Measurements from ENCODE around the gene ZNF771.
"Not testable (repeated sequence)": the region's sequence is repeated elsewhere in the genome, so short reads cannot be mapped to it uniquely, and the experiment has no call there.

The ZNF771 gene

GRCh38 chr16:30376461-30376902 is 30.9 kb upstream of the ZNF771 start:
- DNase-seq (ENCODE audit: low spot score) = no peak

DNA sequence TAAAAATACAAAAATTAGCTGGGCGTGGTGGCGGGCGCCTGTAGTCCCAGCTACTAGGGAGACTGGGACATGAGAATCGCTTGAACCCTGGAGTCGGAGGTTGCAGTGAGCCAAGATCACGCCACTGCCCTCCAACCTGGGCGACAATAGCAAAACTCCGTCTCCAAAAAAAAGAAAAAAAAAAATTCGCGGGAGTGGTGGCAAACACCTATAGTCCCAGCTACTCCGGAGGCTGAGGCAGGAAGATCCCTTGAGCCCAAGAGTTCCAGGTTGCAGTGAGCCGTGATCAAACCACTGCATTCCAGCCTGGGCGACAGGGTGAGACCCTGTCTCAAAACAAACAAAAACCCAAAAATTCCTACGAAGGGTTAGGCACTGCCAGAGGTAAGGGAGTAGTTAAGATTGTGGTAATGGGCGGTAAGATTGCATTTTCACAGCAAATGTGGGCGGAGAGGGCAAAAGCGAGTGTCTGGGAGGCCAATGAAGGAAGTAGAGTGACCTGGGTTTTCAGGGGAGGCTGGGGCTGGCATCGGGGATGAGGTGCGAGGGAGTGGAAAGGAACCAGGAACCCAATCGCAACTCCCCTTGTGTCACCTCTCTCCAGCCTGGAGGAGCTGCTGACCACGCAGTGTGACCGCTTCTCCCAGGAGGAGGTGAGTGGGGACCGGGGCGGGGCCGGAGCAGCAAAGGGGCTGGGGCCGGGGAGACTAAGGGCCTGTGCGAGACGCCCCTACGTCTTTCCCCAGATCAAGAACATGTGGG is 30.2 kb upstream of the ZNF771 start:
- DNase-seq (ENCODE audit: low spot score) = no peak

- peak; percentile 71 for DNase-seq (ENCODE audit: low spot score)
These were observed 29.6 kb upstream of the ZNF771 start for GRCh38 chr16:30377812-30378235.

DNA sequence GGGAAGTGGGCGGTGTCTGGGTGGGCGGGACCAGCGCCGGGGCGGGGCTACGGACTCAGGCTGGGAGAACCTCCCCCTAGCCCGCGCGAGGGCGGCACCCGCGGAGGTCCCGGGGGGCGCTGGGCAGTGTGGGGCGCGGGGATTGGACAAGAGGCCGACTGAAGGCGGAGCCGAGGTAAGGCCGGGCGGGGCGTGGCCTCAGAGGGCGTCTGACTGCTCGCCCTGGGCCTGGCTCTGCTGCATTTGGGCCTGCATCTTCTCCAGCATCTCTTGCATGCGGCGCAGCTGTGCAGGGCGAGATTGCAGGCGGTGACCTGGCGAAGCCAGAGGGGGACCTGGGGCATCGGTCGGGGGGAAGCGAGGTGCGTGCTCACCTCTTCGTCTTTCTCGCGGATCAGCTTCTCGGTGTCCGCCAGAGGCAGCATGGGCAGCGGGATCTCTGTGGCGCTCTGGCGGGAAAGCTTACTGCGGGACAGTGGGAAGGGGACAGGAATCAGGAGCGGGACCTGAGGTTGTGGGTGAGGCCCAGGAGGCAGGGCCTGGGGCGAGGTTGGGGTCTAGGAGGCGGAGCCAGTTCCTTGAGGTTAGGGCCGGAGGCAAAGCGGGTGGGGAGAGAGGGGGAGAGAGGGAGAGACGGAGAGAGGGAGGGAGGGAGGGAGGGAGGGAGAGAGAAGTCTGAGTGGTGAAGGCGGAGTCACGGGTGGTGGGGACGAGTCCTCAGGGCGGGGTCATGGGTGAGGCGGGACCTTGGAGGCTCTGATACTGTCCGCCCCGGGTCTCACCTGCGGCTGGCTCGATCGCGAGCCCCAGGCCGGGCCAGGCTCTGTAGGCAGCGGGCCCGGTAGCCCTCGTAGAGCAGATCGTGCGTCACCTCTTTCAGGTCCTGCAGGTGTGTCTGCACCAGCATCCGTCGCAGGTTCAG is 28.9 kb upstream of the ZNF771 start:
- DNase-seq (ENCODE audit: low spot score) = peak; percentile 99

- no peak for DNase-seq (ENCODE audit: low spot score)
These were observed 28.1 kb upstream of the ZNF771 start for GRCh38 chr16:30379158-30379783.

DNA sequence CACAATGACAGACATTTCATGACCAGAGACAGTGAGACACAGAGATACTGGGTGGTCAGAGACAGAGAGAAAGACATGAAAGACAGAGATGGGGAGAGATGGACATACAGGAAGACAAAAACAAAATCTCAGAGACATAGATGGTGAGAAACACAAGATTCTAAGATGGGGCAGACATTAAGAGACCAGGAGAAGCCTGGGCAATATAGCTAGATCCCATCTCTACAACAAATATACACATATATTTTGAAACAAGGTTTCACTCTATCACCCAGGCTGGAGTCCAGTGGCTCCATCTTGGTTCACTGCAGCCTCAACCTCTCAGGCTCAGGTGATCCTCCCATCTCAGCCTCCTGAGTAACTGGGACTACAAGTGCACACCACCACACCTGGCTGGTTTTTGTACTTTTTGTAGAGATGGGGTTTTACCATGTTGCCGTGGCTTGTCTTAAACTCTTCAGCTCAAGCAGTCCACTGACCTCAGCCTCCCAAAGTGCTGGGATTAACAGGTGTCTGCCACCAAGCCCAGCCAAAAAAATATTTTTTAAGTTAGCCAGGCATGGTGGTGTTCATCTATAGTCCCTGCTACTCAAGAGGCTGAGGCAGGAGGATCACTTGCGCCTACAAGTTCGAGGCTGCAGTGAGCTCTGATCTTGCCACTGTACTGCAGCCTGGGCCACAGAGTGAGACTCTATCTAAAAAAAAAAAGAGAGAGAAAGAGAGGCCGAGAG is 27.2 kb upstream of the ZNF771 start:
- no peak for DNase-seq (ENCODE audit: low spot score)

DNA sequence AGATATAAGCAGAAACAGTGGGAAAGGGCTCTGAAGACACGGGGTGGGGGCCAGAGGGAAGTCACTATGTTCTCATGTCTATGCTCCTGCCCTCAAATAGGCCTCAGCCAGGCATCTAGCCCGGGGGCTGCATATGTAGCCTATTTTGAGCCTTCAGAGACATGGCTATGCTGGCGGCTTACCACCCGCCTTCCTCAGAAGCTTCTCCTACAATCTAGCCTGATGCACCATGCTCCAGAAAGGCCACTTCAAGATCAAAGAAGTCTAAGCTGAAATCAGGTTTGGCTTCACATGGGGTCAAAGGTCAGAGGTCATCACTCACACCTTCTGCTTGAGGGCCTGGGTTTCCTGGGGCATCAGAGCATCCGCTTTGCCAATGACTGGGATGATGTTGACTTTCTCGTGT is 26.6 kb upstream of the ZNF771 start:
- no peak for DNase-seq (ENCODE audit: low spot score)

DNA sequence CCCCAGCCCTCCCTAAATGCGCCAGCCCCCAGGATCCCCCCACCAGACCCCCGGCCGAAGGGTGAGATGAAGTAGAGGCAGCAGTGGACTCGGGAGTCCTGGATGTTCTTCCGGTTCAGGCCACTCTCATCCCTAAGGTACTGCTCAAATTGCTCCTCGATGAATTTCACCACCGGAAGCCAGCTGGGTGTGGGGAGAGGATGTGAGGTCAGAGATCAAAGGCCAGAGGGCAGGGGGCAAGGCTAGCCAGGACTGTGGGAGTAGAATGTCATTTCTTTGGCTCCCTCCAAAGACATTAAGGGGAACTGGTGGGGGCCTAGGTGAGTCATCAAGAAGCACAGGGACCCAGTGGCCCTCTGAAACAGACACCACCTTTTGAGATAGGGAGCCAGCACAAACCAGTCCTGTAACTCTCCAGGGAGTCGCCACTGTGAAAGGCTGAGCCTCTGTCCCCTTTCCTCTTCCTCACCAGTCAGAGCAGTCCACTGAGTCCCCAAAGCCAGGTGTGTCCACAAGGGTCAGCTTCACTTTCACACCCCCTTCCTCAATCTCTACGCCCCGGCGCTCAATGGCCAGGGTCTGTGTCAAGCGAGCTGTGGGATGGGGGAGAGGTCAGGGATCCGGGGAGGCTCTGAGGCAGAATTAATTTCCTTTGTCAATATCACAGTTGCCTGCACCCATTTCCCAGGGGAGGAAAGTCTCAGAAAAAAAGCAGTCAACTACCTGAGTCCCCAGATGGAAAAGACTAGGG is 25.9 kb upstream of the ZNF771 start:
- DNase-seq (ENCODE audit: low spot score) = no peak

DNA sequence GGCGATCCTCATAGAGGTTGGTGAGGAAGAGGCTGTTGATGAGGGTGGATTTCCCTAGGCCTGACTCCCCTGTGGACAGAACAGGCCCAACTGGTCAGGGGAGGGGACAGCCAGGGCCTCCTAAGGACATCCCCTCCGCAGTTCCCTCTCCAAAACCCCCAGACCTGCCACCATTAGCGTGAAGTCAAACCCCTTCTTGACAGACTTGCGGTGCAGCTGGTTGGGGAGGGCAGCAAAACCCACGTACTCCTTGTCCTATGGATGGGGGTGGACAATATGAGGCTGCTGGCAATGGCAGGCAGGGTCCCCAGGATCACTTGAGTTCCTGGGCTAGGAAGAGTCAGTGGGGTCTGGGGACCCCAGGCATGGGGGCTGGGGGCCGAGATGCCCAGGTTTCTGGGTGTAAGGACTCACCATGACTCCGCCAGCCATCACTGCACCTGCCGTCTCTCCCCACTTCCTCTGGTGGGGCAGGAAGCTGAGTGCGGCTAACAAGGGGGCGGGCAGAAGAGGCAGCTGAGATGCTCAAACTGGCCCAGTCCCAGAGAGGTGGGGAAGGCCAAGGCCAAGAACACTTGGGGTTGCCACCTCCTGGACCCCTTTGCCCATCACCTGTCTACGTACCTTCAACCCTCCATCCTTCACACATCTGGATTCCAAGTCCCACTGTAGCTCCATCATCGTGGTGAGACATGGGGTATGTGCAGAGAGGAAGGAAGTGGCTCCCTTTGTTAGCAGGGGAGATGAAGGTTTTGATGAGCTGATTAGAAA is 25.1 kb upstream of the ZNF771 start, which contains the start of gene SEPTIN1:
TSS of gene SEPTIN1 (minus strand) at position 451 of the 771 bp plus-strand sequence. CDS start at position 432, 19 bp downstream.
- no peak for DNase-seq (ENCODE audit: low spot score)

DNA sequence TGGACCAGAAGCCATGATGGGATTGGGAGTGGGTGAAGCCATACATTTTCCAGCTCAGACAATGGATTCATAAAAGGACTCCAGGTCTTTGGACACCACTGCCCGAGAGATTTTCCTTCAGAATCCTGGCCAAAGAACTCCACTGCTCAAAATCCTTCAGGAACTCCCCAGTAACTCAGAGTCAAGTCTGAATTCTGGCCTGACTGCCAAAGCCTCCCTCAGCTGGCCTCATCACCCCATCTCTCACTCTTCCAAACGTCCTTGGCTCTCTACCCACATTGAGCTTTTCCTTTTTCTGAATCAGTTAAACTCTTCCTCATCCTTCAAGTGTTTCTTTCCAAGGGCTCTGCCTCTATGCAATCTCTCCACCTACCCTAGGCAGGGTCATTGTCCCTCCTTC is 23.9 kb upstream of the ZNF771 start:
- no peak for DNase-seq (ENCODE audit: low spot score)

DNA sequence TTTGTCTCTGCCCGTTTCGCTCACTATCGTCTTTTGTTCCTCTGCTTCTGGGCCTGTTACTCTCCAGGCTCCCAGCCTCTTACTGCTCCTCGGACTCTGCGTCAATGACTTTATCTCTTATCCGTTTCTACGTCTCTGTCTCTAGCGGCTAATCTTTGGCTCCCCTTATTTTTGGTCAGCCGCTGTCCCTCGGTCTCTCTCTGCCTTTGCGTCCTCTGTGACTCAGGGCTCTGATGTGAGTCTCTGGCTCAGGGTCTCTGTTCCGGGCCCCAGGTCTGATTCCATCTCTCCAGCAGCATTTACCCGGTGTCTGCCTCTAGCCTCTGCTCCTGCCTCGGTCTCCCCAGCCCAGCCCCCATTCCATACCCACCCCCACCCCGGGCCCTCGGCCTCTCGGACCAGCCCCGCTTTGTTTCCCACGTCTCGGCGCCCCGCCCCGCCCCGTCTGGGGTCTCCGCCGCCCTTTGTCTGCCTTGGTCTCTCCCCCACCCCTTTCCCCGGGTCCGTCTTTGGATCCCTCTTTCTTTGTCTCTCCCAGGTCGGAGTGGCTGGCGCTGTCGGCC is 12.7 kb upstream of the ZNF771 start:
- DNase-seq (ENCODE audit: low spot score) = peak; percentile 22

DNA sequence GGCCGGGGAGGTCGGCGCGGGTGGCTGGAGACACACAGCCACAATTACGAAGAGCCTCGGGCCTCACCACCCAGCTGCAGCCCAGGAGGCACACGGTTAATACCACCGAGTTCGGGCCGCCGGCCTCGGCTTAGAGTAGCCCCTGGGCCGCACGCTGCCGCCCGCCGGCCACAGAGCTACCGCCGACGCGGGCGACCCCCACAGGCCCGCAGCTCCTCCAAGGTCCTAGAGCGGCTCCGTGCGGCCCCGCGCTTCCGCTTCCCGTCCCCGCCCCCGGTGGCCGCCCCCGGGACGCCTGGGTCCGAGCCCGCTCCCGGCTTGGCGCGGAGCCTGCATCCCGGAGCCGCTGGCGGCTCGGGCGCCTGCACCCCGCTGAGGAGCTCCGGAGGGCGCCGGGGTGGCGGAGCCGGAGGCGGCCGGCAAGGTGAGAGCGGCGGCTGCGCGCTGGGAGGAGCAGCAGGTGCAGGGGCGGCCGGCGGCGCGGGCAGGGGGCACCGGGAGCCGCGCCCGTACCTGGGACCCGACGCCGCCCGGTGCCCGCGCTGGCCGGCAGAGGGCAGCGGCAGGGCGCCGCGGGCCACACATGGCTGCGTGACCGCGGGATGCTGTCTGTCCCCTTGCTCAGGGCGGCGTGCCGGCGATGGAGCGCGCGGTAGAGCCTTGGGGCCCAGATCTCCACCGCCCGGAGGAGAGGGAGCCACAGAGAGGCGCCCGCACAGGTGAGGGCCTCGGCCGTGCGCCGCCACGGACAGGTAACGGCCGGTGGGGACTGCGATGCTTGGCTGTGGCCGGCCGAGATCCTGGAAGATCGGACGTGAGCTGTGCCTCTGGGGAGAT is 12.0 kb upstream of the ZNF771 start, which contains the start of gene ZNF48:
TSS of gene ZNF48 (plus strand) at position 266 of the 837 bp plus-strand sequence. CDS start at position 641, 375 bp downstream.
- peak; percentile 89 for DNase-seq (ENCODE audit: low spot score)

DNA sequence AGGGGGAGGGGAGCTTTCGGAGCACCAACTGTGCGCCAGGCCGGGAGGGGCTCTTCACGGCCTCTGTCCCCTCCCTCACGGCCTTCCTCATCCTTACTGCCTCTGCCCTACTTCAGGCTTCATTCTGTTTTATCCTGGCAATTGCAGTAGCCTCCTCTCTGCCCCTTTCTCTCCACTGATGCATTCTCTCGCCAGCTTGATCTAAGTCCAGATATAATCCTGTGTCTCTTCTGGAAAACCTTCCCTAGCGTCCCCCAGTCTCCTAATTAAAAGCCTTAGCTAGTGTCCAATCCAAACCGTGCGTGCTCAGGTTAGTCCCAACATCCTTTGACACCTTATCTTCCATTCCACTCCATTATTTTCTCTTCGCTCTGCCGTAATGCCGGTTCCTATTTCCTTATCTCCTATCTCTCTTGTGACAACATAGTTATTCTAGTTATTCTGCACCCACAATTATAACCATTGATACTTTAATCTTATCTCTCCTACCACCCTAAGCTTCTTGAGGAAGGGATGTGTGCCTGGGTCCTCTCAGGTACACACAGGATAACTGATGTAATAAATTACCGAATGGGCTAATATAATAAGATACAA is 11.3 kb upstream of the ZNF771 start:
- DNase-seq (ENCODE audit: low spot score) = no peak

DNA sequence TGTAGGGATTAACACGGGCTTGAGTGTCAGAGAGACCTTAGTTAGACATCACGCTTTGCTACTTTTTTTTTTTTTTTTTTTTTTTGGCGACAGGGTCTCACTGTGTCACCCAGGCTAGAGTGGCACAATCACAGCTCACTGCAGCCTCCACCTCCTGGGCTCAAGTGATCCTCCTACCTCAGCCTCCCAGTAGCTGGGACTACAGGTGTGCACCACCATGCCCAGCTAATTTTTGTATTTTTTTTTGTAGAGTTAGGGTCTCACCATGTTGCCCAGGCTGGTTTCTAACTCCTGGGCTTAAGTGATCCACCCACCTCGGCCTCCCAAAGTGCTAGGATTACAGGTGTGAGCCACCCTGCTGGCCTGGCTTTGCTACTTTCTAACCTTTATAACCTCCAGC is 10.8 kb upstream of the ZNF771 start:
- not testable (repeated sequence) for DNase-seq (ENCODE audit: low spot score)

GRCh38 chr16:30397056-30397455 is 10.3 kb upstream of the ZNF771 start:
- DNase-seq (ENCODE audit: low spot score) = no peak

GRCh38 chr16:30397776-30398660 is 9.4 kb upstream of the ZNF771 start:
- no peak for DNase-seq (ENCODE audit: low spot score)

Measured in AG08395 (cell line).